ENCODE data around the gene LHX3.

- no peak for TF ChIP-seq RFX5 (IDR thresholded peaks at IDR 0.05; ENCODE audit: low read length)
- TF ChIP-seq GATA2 (CRISPR knock-in tag; IDR thresholded peaks at IDR 0.05), result no peak
- no peak for TF ChIP-seq CTCF (IDR thresholded peaks at IDR 0.05)
- TF ChIP-seq RAD21 (IDR thresholded peaks at IDR 0.05; ENCODE audit: low read length), result no peak
- TF ChIP-seq, protein P1, sequence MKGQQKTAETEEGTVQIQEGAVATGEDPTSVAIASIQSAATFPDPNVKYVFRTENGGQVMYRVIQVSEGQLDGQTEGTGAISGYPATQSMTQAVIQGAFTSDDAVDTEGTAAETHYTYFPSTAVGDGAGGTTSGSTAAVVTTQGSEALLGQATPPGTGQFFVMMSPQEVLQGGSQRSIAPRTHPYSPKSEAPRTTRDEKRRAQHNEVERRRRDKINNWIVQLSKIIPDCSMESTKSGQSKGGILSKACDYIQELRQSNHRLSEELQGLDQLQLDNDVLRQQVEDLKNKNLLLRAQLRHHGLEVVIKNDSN (IDR thresholded peaks at IDR 0.05; ENCODE audit: borderline replicate concordance, low read depth), result no peak
- no peak for TF ChIP-seq SIN3A (IDR thresholded peaks at IDR 0.05; ENCODE audit: borderline replicate concordance, low read depth, low read length)
- TF ChIP-seq TAF1 (IDR thresholded peaks at IDR 0.05; ENCODE audit: borderline replicate concordance, low read depth, low read length), result no peak
- no peak for TF ChIP-seq USF2 (IDR thresholded peaks at IDR 0.05; ENCODE audit: borderline replicate concordance, low read depth, low read length)
Observed at GRCh38 chr9:136223871-136224640, 19.1 kb upstream of the LHX3 start.
